ENCODE data around the gene GCHFR.

DNA sequence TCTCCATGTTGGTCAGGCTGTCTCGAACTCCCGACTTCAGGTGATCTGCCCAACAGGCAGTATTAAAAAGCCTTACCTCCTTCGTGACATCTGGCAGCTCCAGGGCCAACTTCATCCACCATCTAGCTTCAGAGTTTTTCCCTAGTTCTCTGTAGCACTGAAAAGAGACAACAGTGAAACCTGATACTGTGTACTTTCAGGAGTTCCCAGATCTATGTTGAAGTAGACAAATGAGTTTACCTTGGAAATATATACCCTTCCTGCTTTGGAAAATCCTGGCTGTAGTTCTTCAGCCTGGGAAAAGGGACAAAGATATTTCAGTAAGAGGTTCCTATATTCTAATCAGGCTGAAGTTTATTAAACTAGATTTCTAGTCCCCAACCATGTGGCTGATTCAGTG, 26.8 kb upstream of the GCHFR start:
- TF ChIP-seq, protein P1, sequence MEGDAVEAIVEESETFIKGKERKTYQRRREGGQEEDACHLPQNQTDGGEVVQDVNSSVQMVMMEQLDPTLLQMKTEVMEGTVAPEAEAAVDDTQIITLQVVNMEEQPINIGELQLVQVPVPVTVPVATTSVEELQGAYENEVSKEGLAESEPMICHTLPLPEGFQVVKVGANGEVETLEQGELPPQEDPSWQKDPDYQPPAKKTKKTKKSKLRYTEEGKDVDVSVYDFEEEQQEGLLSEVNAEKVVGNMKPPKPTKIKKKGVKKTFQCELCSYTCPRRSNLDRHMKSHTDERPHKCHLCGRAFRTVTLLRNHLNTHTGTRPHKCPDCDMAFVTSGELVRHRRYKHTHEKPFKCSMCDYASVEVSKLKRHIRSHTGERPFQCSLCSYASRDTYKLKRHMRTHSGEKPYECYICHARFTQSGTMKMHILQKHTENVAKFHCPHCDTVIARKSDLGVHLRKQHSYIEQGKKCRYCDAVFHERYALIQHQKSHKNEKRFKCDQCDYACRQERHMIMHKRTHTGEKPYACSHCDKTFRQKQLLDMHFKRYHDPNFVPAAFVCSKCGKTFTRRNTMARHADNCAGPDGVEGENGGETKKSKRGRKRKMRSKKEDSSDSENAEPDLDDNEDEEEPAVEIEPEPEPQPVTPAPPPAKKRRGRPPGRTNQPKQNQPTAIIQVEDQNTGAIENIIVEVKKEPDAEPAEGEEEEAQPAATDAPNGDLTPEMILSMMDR (IDR thresholded peaks at IDR 0.05), result no peak
- no peak for TF ChIP-seq EZH2 (IDR thresholded peaks at IDR 0.05)
